OCI-LY7 (cell line): Measurements from ENCODE around the gene FBLN1. TPM values are rescaled to one million over a fixed set of nuclear protein-coding genes. Genes with fewer than 3 reads are reported as not detected.

ENCODE experiments used
- BruUV-seq: library from RNA; stranded (reverse); fragments of 400-500 nt; replicated peaks from 2 replicates; lab custom pipeline; 2021; lab: Mats Ljungman, UMichigan
- CTCF ChIA-PET: fragments of 300-600 bp; sonication (Branson Sonifier 250); formaldehyde crosslinking; loops from one replicate; lab custom pipeline; 2022; ENCODE audit warnings: antibody characterized with exemption; ENCODE audit not compliant: unreplicated experiment; lab: Charles Lee
- POLR2A ChIA-PET: fragments of 300-600 bp; sonication (Branson Sonifier 250); formaldehyde crosslinking; loops from one replicate; lab custom pipeline; 2022; ENCODE audit warnings: antibody characterized with exemption; lab: Charles Lee
- DNase-seq: peaks from one replicate; pipeline ENCODE4 v3.0.0-alpha.2; 2015; ENCODE audit warnings: low spot score
- H2AFZ ChIP-seq: fragments of 200-600 bp; sonication (generic), shearing (Covaris generic); 2 replicates; pipeline ENCODE4 v1.6.1; 2014; ENCODE audit warnings: mild to moderate bottlenecking, antibody characterized with exemption, low read length, moderate library complexity
- H3K27ac ChIP-seq: fragments of 200-600 bp; sonication (generic); 2 replicates; pipeline ENCODE4 v1.5.1; 2014; ENCODE audit warnings: mixed run types, low read depth, mild to moderate bottlenecking, moderate library complexity, low read length, inconsistent platforms; ENCODE audit not compliant: poor library complexity, severe bottlenecking
- H3K36me3 ChIP-seq: fragments of 200-600 bp; sonication (generic); 2 replicates; pipeline ENCODE4 v1.6.1; 2014; ENCODE audit warnings: mild to moderate bottlenecking, antibody characterized with exemption, low read length, moderate library complexity, mixed read lengths; ENCODE audit not compliant: insufficient read depth
- H3K4me1 ChIP-seq: fragments of 200-600 bp; sonication (generic); 2 replicates; pipeline ENCODE4 v1.5.1; 2014; ENCODE audit warnings: mild to moderate bottlenecking, low read length; ENCODE audit not compliant: insufficient read depth, poor library complexity, severe bottlenecking
- H3K4me2 ChIP-seq: fragments of 200-600 bp; sonication (generic); 2 replicates; pipeline ENCODE4 v1.6.1; 2014; ENCODE audit warnings: mild to moderate bottlenecking, low read length
- H3K4me3 ChIP-seq: fragments of 200-600 bp; sonication (generic); 2 replicates; pipeline ENCODE4 v1.5.1; 2014; ENCODE audit warnings: mild to moderate bottlenecking, low read depth, low read length; ENCODE audit not compliant: poor library complexity, severe bottlenecking
- H3K79me2 ChIP-seq: fragments of 200-600 bp; sonication (generic); 2 replicates; pipeline ENCODE4 v1.6.1; 2016; ENCODE audit warnings: low read depth, mild to moderate bottlenecking, low read length, moderate library complexity, mixed read lengths; ENCODE audit not compliant: insufficient read depth
- H3K9me2 ChIP-seq: fragments of 200-600 bp; sonication (generic); 2 replicates; pipeline ENCODE4 v1.6.1; 2016; ENCODE audit warnings: mild to moderate bottlenecking, low read length, mixed read lengths; ENCODE audit not compliant: insufficient read depth
- H3K9me3 ChIP-seq: fragments of 200-600 bp; sonication (generic); 2 replicates; pipeline ENCODE4 v1.6.1; 2014; ENCODE audit warnings: mild to moderate bottlenecking, mixed run types, low read length, mixed read lengths
- H4K20me1 ChIP-seq: fragments of 200-600 bp; sonication (generic); 2 replicates; pipeline ENCODE4 v1.6.1; 2014; ENCODE audit warnings: mild to moderate bottlenecking, antibody characterized with exemption, low read length, moderate library complexity, mixed read lengths; ENCODE audit not compliant: insufficient read depth
- CTCF ChIP-seq: fragments of 200-600 bp; sonication (generic); conservative IDR thresholded peaks from 2 replicates; pipeline ENCODE4 v1.5.1; 2014; ENCODE audit warnings: mild to moderate bottlenecking, antibody characterized with exemption, low read length, moderate library complexity, mixed read lengths
- EZH2phosphoT487 ChIP-seq: fragments of 200-600 bp; sonication (generic); IDR thresholded peaks from 2 replicates; pipeline ENCODE4 v1.6.1; 2018; ENCODE audit warnings: low read depth, borderline replicate concordance, mild to moderate bottlenecking, mixed run types, antibody characterized with exemption, low read length, moderate library complexity, mixed read lengths
- intact Hi-C: fragments of 100-400 bp; cut with micrococcal nuclease; formaldehyde crosslinking; loops from one replicate; pipeline ENCODE4 v1.10.0; 2022; ENCODE audit not compliant: unreplicated experiment
- total RNA-seq, 2 experiments: library from RNA; depleted of rRNA in 1 of 2; stranded (reverse); fragments of >200 nt in 1 of 2; shearing (Covaris generic) in 1 of 2; gene quantifications; 2 replicates each; pipeline ENCODE4 v1.2.3, GENCODE V29; 2014 to 2022

Gene FBLN1
- total RNA-seq, 2 experiments from 2014 or later = not detected

- H3K4me2 ChIP-seq = no peak overlapping the region
- ChIA-PET CTCF (no interaction called here), POLR2A (no interaction called here)
- no peaks in the 10 kb centered on the region for H3K9me3 ChIP-seq
- H3K4me1 ChIP-seq = no peaks in the 10 kb centered on the region
- no peak overlapping the region for H2AFZ ChIP-seq
- TF ChIP-seq CTCF (peak; percentile 64), EZH2phosphoT487 (no peak)
- H3K27ac ChIP-seq = no peak overlapping the region
- intact Hi-C loops = no loop called here
- no peak for DNase-seq
- H3K9me2 ChIP-seq = no peaks in the 10 kb centered on the region
- no peak overlapping the region for H3K4me3 ChIP-seq
- H4K20me1 ChIP-seq = no peaks in the 10 kb centered on the region
- H3K36me3 ChIP-seq = no peaks in the 10 kb centered on the region
- H3K79me2 ChIP-seq = no peaks in the 10 kb centered on the region
- BruUV-seq = no TSS peak
These were observed 46.5 kb downstream of the FBLN1 start for GRCh38 chr22:45548991-45549761.

- no peaks in the 10 kb centered on the region for H3K9me3 ChIP-seq
- H3K79me2 ChIP-seq = no peaks in the 10 kb centered on the region
- H3K9me2 ChIP-seq = no peaks in the 10 kb centered on the region
- no peak for DNase-seq
- no peaks in the 10 kb centered on the region for H3K36me3 ChIP-seq
- intact Hi-C loops = loop anchor here (5.0 kb wide), 1 partner anchor 283 kb away; no protein-coding TSS in a partner anchor
- BruUV-seq = no TSS peak
- no peaks in the 10 kb centered on the region for H4K20me1 ChIP-seq
- ChIA-PET CTCF (no interaction called here), POLR2A (no interaction called here)
- H3K4me3 ChIP-seq = no peak overlapping the region
- TF ChIP-seq EZH2phosphoT487 (no peak), CTCF (no peak)
- no peak overlapping the region for H3K27ac ChIP-seq
- H3K4me2 ChIP-seq = no peak overlapping the region
- H2AFZ ChIP-seq = no peak overlapping the region
- no peaks in the 10 kb centered on the region for H3K4me1 ChIP-seq
These were observed 47.2 kb downstream of the FBLN1 start for GRCh38 chr22:45549762-45550378.

GRCh38 chr22:45550416-45550815, 47.7 kb downstream of the FBLN1 start:
- POLR2A ChIA-PET = no interaction called here
- Histone ChIP-seq H4K20me1 (no peaks in the 10 kb centered on the region), H3K4me2 (no peak overlapping the region), H3K9me2 (no peaks in the 10 kb centered on the region), H3K79me2 (no peaks in the 10 kb centered on the region), H3K4me3 (no peak overlapping the region), H2AFZ (no peak overlapping the region), H3K36me3 (no peaks in the 10 kb centered on the region), H3K4me1 (no peaks in the 10 kb centered on the region), H3K9me3 (no peaks in the 10 kb centered on the region), H3K27ac (no peak overlapping the region)
- intact Hi-C loops = loop anchor here (5.0 kb wide), 1 partner anchor 283 kb away; no protein-coding TSS in a partner anchor
- CTCF ChIA-PET = no interaction called here
- no TSS peak for BruUV-seq
- DNase-seq = no peak
- TF ChIP-seq EZH2phosphoT487 (no peak), CTCF (no peak)
